ENCODE measurements around the gene KATNB1. TPM values are rescaled to one million over a fixed set of nuclear protein-coding genes. Genes with fewer than 3 reads are reported as not detected.
"Not testable (repeated sequence)": the region's sequence is repeated elsewhere in the genome, so short reads cannot be mapped to it uniquely, and the experiment has no call there.

Gene KATNB1
- total RNA-seq, 2 experiments from 2014 or later: 25.5 to 30.0 TPM

DNA sequence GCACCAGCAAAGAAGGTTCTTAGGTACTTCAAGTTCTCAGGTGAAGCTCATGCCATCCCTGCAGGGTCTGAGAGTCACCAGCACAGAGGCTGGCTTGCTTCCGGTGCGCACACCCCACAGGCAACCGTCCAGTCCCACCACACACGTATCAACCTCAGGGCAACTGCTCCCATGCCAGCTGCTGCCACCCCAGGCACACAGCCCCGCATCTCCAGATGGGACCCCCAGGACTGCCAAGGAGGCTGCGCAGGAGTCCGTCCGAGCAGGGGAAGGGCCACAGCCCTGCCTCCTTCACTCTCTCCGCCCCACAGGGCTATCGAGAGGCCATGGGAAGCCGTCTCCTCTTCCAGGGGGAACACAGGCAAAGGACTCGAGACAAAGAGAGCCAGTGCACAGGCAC, 53.4 kb downstream of the KATNB1 start:
- Mint-ChIP-seq H3K27ac (no peak overlapping the region), H3K4me3 (no peak overlapping the region), H3K4me1 (ENCODE audit: low read depth) (no peaks in the 10 kb centered on the region), H3K9me3 (no peaks in the 10 kb centered on the region), H3K27me3 (ENCODE audit: low read depth) (no peaks in the 10 kb centered on the region), H3K36me3 (ENCODE audit: low read depth) (no peaks in the 10 kb centered on the region)
- no peak for DNase-seq
- intact Hi-C loops (cut with micrococcal nuclease): no loop called here
- CTCF ChIA-PET: interaction anchor here (0.7 kb wide), 1 partner anchor 28 kb away, joined by 3 read pairs; no protein-coding TSS in a partner anchor

DNA sequence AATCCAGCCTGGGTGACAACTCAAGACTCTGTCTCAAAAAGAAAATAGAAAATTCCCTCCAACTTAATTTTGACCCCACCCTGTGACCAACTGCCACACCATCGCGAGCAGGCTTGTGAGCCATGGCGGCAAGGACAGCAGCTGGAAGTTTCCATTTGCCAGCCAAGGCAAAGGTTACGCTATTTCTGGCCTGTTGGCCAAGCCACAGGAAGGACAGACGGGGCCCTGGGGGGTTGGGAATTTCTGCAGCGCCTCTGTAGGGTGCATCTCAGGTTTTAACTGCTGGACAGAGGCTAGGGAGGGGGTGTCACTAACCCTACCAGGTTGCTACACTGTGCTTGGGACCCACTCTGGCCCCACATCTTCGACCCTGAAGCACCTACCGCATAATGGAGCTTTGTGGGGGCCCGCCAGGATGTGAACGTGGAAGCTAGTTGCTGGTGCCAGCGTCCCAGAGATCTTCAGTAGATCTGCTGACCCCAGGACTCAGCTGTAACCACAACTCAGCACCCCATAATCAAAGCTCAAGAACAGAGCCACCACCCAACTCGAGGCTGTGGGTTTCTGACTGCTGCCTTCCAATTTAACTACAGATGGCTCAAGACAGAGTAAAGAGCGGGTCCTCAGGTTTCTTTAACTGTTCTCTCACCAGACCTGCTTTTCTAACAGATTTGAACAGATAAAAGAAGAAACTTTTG, 55.8 kb downstream of the KATNB1 start:
- Mint-ChIP-seq H3K27ac (no peak overlapping the region), H3K27me3 (ENCODE audit: low read depth) (no peaks in the 10 kb centered on the region), H3K36me3 (ENCODE audit: low read depth) (no peaks in the 10 kb centered on the region), H3K4me3 (no peak overlapping the region), H3K9me3 (no peaks in the 10 kb centered on the region), H3K4me1 (ENCODE audit: low read depth) (no peaks in the 10 kb centered on the region)
- CTCF ChIA-PET: no interaction called here
- no peak for DNase-seq
- intact Hi-C loops (cut with micrococcal nuclease): no loop called here

DNA sequence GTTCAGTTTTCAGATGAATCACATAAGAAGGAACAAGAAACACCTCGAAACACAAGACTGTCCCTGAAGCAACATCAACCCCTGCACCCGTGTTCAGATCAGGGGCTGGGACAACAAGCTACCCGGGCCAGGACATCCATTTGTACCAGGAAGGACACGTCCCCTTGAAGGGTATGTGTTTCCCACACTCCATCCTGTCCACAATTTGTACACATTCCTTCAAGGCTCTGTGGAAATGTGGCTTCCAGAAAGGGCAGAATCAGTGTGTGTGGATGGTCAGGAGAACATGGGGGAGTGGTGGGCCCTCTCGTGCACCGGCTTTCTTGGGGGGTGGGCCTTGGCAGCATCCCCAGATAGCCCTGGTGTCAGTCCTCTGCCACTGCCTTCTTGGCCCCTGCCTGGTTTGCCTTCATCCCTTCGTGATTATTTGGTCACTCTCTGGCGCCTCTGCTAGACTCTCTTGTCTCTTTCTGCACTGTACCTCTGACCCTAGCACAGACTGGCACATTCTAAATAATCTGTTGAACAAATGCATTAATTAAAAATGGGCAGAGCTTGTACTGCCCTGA, 56.4 kb downstream of the KATNB1 start:
- no peaks in the 10 kb centered on the region for H3K9me3 Mint-ChIP-seq
- no peak overlapping the region for H3K4me3 Mint-ChIP-seq
- H3K4me1 Mint-ChIP-seq (ENCODE audit: low read depth): no peaks in the 10 kb centered on the region
- DNase-seq: no peak
- intact Hi-C loops (cut with micrococcal nuclease): no loop called here
- peaks cover 2% of the 10 kb centered on the region for H3K27me3 Mint-ChIP-seq (ENCODE audit: low read depth)
- no peaks in the 10 kb centered on the region for H3K36me3 Mint-ChIP-seq (ENCODE audit: low read depth)
- CTCF ChIA-PET: no interaction called here
- H3K27ac Mint-ChIP-seq: no peak overlapping the region

DNA sequence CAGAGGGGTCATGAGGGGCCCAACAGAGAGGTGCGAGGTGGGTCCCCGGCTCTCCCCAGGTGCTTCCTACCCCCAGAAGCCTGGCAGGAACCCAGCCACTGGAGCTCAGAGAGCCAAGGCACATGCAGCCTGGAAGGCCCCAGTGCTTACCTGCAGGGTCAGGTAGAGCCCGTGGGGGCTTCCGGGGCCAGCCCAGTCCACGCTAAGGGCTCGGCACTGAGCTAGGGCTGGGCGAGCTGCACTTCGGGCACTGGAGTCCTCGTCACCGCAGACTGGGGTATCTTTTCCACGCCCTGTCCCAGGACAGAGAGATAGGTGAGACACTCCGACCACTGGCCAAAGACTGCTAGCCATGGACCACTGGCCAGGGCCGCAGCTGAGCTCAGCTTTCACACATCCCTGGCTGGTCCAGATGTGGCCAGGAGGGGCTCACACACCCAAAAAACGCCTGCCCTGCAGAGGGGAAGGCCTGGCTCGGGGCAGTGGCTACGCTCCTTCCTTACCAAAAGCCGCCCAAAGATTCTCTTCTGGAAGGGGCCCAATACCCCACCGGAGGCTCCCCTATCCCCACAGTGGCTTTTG, 59.4 kb downstream of the KATNB1 start:
- no peak overlapping the region for H3K4me3 Mint-ChIP-seq
- H3K9me3 Mint-ChIP-seq: no peaks in the 10 kb centered on the region
- H3K36me3 Mint-ChIP-seq (ENCODE audit: low read depth): no peaks in the 10 kb centered on the region
- H3K4me1 Mint-ChIP-seq (ENCODE audit: low read depth): peaks cover 12% of the 10 kb centered on the region
- no peak for DNase-seq
- intact Hi-C loops (cut with micrococcal nuclease): loop anchor here (1.0 kb wide), 1 partner anchor 205 kb away; the partner anchor contains the start of gene ZNF319
- peaks cover 8% of the 10 kb centered on the region for H3K27me3 Mint-ChIP-seq (ENCODE audit: low read depth)
- H3K27ac Mint-ChIP-seq: no peak overlapping the region
- CTCF ChIA-PET: interaction anchor here (0.5 to 1.2 kb wide), 3 partner anchors 205 to 264 kb away, joined by 3 read pairs; no protein-coding TSS in a partner anchor

DNA sequence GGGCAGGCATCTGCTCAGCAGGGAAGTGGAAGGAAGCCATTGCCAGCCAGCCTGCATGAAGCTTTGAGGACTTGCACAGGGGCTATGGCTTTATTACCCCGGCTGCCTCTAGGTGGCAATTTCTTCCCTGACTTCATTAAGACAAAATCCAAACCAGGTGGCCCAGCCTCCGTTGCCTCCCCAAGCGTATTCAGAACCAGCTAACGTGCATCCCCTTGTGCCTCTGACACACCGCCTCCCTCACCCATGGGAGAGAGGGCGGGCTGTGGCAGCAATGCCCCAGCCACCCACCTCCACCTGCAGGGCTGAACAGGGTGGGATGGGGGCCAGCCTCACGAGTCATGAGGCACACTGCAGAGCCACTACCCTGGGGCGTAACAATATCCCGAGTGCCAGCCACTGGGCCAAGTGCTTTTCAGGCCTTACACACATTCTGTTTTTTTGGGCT, 59.9 kb downstream of the KATNB1 start:
- CTCF ChIA-PET: interaction anchor here (0.5 to 1.2 kb wide), 2 partner anchors 111 to 263 kb away, joined by 3 to 4 read pairs; no protein-coding TSS in a partner anchor
- Mint-ChIP-seq H3K27ac (no peak overlapping the region), H3K4me1 (ENCODE audit: low read depth) (peaks cover 16% of the 10 kb centered on the region), H3K9me3 (no peaks in the 10 kb centered on the region), H3K4me3 (no peak overlapping the region), H3K27me3 (ENCODE audit: low read depth) (peaks cover 11% of the 10 kb centered on the region), H3K36me3 (ENCODE audit: low read depth) (no peaks in the 10 kb centered on the region)
- DNase-seq: peak; percentile 61
- intact Hi-C loops (cut with micrococcal nuclease): loop anchor here (1.0 kb wide), 1 partner anchor 205 kb away; the partner anchor contains the start of gene ZNF319

DNA sequence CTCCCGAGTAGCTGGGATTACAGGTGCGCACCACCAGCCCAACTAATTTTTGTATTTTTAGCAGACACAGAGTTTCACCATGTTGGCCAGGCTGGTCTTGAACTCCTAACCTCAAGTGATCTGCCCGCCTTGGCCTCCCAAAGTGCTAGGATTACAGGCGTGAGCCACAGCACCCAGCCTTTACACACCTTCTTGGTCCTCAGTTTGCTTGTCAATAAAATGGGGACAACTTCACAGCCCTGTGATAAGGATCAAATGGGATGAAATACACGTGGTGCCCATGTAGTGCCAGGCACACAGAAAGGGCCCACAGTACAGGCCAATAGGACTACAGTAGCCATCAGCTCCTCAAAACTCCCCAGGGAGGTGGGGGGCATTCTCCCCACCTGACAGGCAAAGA, 60.4 kb downstream of the KATNB1 start:
- H3K9me3 Mint-ChIP-seq; intact Hi-C loops (cut with micrococcal nuclease); H3K4me3 Mint-ChIP-seq; H3K36me3 Mint-ChIP-seq (ENCODE audit: low read depth); H3K27ac Mint-ChIP-seq; DNase-seq: not testable (repeated sequence)
- CTCF ChIA-PET: interaction anchor here (1.2 kb wide), 1 partner anchor 110 kb away, joined by 4 read pairs; no protein-coding TSS in a partner anchor
- H3K27me3 Mint-ChIP-seq (ENCODE audit: low read depth): peaks cover 13% of the 10 kb centered on the region
- H3K4me1 Mint-ChIP-seq (ENCODE audit: low read depth): peaks cover 18% of the 10 kb centered on the region

DNA sequence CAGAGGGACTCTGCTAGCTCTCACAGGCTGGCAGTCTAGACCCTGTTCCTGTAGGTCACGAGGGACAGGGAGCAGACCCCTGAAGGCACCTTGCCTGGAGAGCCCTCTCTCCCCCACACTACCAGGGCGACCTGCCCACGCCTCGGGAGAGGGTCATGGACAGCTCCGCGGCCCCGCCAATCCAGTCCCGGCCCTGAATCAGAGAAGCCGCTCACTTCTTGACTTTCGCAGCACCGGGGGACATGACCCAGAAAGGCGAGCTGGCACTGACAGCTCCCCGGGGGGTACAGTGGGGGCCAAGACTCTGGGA, 61.6 kb downstream of the KATNB1 start:
- no peak for DNase-seq
- Mint-ChIP-seq H3K27ac (no peak overlapping the region), H3K27me3 (ENCODE audit: low read depth) (peaks cover 14% of the 10 kb centered on the region), H3K4me1 (ENCODE audit: low read depth) (peaks cover 18% of the 10 kb centered on the region), H3K4me3 (no peak overlapping the region), H3K9me3 (no peaks in the 10 kb centered on the region), H3K36me3 (ENCODE audit: low read depth) (no peaks in the 10 kb centered on the region)
- CTCF ChIA-PET: no interaction called here
- intact Hi-C loops (cut with micrococcal nuclease): no loop called here

DNA sequence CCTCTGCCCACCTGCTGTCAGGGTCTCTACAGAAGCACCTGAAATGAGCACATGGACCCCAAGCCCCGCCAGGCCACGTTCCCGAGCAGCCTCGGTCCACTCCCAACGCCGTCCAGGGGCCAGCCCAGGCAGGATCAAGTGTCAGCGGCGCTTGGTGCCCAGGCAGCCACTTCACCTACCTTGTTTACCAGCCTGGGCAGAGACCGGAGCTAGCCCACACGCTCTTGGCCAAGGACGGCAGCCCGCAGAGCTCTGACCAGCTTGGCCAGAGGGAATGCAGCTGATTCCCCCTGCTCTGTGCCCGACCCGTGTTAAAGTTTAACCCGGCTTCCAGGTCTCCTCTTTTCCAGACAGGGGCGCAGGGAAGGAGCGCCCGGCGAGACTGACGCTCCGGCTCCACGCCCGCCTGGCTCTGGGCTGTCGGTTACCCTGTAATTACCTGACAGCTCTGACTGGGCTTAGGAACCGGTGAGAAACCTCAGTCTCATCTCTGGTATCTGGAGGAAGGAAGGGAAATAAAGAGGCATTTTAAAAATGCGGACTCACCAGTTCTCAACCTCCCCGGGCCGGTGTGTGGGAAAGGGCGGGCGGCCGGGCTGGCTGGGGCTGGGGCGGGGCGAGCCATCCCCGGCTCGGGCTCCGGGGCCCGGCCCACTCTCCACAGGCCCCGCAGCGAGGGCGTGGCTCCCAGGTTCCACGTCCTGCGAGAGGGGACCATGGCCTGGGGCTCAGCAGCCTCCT, 62.1 kb downstream of the KATNB1 start:
- CTCF ChIA-PET: no interaction called here
- H3K27ac Mint-ChIP-seq: no peak overlapping the region
- intact Hi-C loops (cut with micrococcal nuclease): no loop called here
- peaks cover 17% of the 10 kb centered on the region for H3K27me3 Mint-ChIP-seq (ENCODE audit: low read depth)
- no peak overlapping the region for H3K4me3 Mint-ChIP-seq
- no peaks in the 10 kb centered on the region for H3K9me3 Mint-ChIP-seq
- no peaks in the 10 kb centered on the region for H3K36me3 Mint-ChIP-seq (ENCODE audit: low read depth)
- H3K4me1 Mint-ChIP-seq (ENCODE audit: low read depth): peaks cover 20% of the 10 kb centered on the region
- DNase-seq: no peak

DNA sequence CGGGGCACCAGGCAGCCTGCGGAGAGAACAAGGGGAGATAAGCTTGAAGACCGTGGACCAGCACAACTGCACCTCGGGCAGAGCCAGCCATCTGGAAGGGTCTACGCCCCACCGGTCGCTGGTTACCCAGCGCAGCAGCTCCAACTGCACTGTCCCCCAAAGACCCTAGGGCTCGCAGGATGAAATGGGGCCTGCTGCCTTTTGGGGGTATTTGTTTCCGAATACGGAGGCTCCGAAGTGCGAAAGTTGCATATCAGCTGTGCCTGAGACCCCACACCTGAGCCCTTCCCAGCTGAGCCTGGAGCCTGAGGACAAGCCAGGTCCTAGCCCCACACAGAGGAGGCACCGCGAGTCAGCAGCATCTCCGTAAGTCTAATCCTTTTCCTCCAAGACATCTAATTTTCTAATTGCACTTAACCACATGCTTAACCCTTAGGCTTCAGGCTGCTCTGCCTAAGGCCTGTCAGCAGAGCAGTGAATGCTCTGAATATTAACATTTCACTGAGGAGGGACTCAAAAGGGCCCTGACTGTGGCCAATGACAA, 62.8 kb downstream of the KATNB1 start:
- H3K4me1 Mint-ChIP-seq (ENCODE audit: low read depth): peaks cover 23% of the 10 kb centered on the region
- intact Hi-C loops (cut with micrococcal nuclease): no loop called here
- H3K4me3 Mint-ChIP-seq: no peak overlapping the region
- no peak for DNase-seq
- H3K27ac Mint-ChIP-seq: no peak overlapping the region
- H3K27me3 Mint-ChIP-seq (ENCODE audit: low read depth): peaks cover 20% of the 10 kb centered on the region
- CTCF ChIA-PET: no interaction called here
- no peaks in the 10 kb centered on the region for H3K36me3 Mint-ChIP-seq (ENCODE audit: low read depth)
- no peaks in the 10 kb centered on the region for H3K9me3 Mint-ChIP-seq

DNA sequence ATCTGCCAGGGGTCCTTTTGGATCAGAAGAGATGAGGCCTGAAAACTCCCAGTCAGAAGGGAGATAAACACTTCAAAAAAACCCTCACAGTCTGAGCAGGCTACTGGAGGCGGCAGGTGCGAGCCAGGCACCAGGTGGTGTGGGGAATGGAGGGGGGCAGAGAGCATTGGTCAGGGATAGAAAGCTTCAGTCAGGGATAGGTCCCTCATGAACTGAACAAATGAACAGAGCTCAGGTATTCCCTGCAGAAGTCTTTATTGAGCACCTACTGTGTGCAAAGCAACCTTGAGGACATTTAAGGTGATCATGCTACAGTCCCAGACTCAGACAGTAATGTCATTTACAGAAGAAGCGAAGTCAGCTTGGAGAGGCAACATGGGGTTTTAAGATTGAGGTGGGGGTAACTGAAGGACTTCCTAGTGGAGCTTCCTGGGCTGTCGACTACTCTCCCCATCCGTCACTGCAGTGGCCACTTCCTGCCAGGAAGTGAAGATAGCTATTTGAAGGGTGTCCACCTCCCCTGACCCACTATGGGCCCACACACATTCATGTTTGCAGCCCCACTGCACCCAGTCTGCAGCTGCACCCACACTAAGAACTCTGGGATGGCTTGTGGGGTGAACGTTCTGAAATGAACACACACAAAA, 63.5 kb downstream of the KATNB1 start:
- H3K27ac Mint-ChIP-seq: no peak overlapping the region
- no peak overlapping the region for H3K4me3 Mint-ChIP-seq
- no peaks in the 10 kb centered on the region for H3K36me3 Mint-ChIP-seq (ENCODE audit: low read depth)
- DNase-seq: no peak
- no peaks in the 10 kb centered on the region for H3K9me3 Mint-ChIP-seq
- CTCF ChIA-PET: interaction anchor here (1.3 kb wide), 1 partner anchor 79 kb away, joined by 3 read pairs; no protein-coding TSS in a partner anchor
- intact Hi-C loops (cut with micrococcal nuclease): no loop called here
- H3K27me3 Mint-ChIP-seq (ENCODE audit: low read depth): peaks cover 20% of the 10 kb centered on the region
- H3K4me1 Mint-ChIP-seq (ENCODE audit: low read depth): peaks cover 23% of the 10 kb centered on the region

DNA sequence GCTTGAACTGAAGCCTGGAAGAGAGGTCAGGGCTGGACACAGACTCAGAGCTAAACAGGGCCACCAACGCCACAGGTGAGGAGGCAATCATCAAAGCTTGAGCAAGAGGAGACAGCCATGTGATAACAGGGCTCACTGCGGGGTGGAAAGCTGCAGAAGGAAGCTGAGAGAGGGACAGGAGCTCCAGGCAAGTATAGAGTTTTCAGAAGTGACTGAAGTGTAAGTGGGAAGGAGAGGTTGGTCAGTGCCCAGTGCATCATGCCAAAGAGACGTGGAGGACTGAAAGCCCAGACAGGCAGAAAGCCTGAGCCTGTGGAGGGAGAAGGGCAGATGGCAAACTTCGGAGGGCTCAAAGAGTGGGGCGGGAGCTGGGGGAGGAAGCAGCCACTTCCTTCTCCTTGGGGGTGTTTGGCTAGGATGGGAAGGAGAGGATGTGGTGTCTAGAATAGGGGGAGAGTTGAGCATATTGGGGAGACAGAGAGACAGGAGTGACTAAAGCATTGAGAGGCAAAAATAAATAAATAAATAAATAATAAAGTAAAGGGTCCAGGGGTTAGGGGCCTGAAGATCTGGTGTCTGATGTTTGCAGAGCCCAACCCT, 64.1 kb downstream of the KATNB1 start:
- no peak for DNase-seq
- Mint-ChIP-seq H3K4me3 (no peak overlapping the region), H3K4me1 (ENCODE audit: low read depth) (peaks cover 23% of the 10 kb centered on the region), H3K27ac (no peak overlapping the region), H3K36me3 (ENCODE audit: low read depth) (no peaks in the 10 kb centered on the region), H3K27me3 (ENCODE audit: low read depth) (peaks cover 20% of the 10 kb centered on the region), H3K9me3 (no peaks in the 10 kb centered on the region)
- CTCF ChIA-PET: interaction anchor here (1.3 kb wide), 1 partner anchor 78 kb away, joined by 3 read pairs; no protein-coding TSS in a partner anchor
- intact Hi-C loops (cut with micrococcal nuclease): loop anchor here (5.0 kb wide), 1 partner anchor 98 kb away; no protein-coding TSS in a partner anchor

All from activated naive CD4-positive, alpha-beta T cell treated with anti-CD3 and anti-CD28 coated beads for 36 hours (primary cell).